BLaER1 (cell line): ENCODE results near the gene NUP62.

Experiments
- H3K27ac ChIP-seq: shearing (Covaris generic); formaldehyde crosslinking; 2 replicates; pipeline ENCODE4 v1.8.1; 2022
- H3K27me3 ChIP-seq: shearing (Covaris generic); formaldehyde crosslinking; 2 replicates; pipeline ENCODE4 v1.8.1; 2022
- H3K36me3 ChIP-seq: shearing (Covaris generic); formaldehyde crosslinking; 2 replicates; pipeline ENCODE4 v1.8.1; 2022
- H3K4me1 ChIP-seq: shearing (Covaris generic); formaldehyde crosslinking; 2 replicates; pipeline ENCODE4 v1.8.1; 2022
- H3K4me2 ChIP-seq: shearing (Covaris generic); formaldehyde crosslinking; 2 replicates; pipeline ENCODE4 v1.8.1; 2022
- H3K4me3 ChIP-seq: shearing (Covaris generic); formaldehyde crosslinking; 2 replicates; pipeline ENCODE4 v1.8.1; 2022
- H3K9ac ChIP-seq: shearing (Covaris generic); formaldehyde crosslinking; 2 replicates; pipeline ENCODE4 v1.8.1; 2022
- H3K9me3 ChIP-seq: shearing (Covaris generic); formaldehyde crosslinking; 2 replicates; pipeline ENCODE4 v1.8.1; 2022
- H4K20me1 ChIP-seq: shearing (Covaris generic); formaldehyde crosslinking; 2 replicates; pipeline ENCODE4 v1.8.1; 2022
- Cebpa-rat ChIP-seq: shearing (Covaris generic); IDR thresholded peaks from 2 replicates; pipeline ENCODE4 v1.8.1; 2022

The NUP62 gene

GRCh38 chr19:49918089-49918488, 11.2 kb downstream of the NUP62 start:
- no peaks in the 10 kb centered on the region for H3K27me3 ChIP-seq
- H3K9ac ChIP-seq = no peak overlapping the region
- H3K4me2 ChIP-seq = no peak overlapping the region
- H3K27ac ChIP-seq = no peak overlapping the region
- no peak overlapping the region for H3K4me3 ChIP-seq
- H4K20me1 ChIP-seq = peaks cover 99% of the 10 kb centered on the region
- H3K36me3 ChIP-seq = peaks cover 97% of the 10 kb centered on the region
- H3K9me3 ChIP-seq = no peaks in the 10 kb centered on the region
- no peak for TF ChIP-seq Cebpa-rat
- H3K4me1 ChIP-seq = peaks cover 55% of the 10 kb centered on the region

DNA sequence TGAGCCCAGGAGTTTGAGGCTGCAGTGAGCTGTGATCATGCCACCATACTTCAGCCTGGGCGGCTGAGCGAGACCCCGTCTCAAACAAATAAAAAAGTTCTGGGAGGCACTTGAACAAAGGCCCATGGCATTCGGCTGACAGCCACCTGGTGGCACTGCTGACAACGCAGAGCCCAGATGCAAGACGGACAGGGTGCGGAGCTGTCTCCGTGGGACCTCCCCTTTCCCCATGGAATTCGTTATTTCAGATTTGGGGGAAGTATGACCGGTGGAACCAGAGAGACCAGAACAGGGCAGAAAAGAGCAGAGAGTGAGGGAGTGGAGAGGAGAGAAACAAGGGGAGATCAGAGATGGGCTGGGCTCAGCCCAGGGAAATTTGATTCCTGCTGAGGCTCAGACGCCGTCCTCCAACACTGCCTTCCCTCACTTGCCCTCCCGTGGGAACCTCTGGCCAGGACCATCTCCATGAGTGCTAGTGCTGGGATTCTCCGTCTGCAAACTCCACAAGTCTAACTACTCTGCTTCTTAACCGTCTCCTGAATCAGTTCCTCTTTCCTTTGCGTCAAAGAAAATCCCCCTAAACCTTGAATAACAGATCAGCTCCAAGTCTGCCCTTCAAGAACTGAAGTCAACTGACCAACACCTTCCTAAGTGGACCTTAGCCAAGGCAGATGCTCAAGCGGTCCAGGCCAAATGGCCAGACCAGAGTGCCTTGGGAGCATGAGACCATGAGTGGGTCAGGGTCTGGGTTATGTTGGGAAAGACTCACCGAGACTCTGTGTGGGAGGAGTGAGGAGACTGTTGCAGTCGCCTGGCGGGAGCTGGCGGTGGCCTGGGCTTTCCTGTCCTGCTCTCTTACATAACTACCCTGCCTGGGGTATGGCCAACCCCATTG, 12.2 kb downstream of the NUP62 start:
- no peaks in the 10 kb centered on the region for H3K9me3 ChIP-seq
- peaks cover 99% of the 10 kb centered on the region for H4K20me1 ChIP-seq
- H3K27me3 ChIP-seq = no peaks in the 10 kb centered on the region
- 0 out of 2 replicates have a peak overlapping the region, but pooled peaks have one; percentile 7 for H3K27ac ChIP-seq
- no peak overlapping the region for H3K4me3 ChIP-seq
- no peak for TF ChIP-seq Cebpa-rat
- no peak overlapping the region for H3K9ac ChIP-seq
- H3K36me3 ChIP-seq = peaks cover 97% of the 10 kb centered on the region
- H3K4me1 ChIP-seq = peaks cover 55% of the 10 kb centered on the region
- 0 out of 2 replicates have a peak overlapping the region, but pooled peaks have one; percentile 1 for H3K4me2 ChIP-seq

DNA sequence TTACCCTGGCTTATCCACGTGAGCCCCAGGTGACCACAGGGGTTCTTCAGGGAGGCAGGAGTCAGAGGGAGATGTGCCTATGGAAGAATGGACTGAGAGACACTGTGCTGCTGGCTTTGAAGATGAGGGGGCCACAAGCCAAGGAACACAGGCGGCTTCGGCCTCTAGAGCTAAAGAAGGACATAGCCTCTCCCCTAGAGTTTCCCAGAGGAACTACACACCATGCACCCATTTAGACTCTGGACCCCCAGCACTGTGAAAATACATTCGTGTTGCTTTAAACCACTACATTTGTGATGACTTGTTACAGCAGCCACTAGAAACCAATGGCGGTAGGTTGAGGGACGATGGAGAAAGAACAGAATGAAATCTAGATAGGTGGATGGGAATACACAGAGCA, 14.0 kb downstream of the NUP62 start:
- Histone ChIP-seq H4K20me1 (peaks cover 99% of the 10 kb centered on the region), H3K27ac (no peak overlapping the region), H3K36me3 (peaks cover 96% of the 10 kb centered on the region), H3K4me2 (no peak overlapping the region), H3K9ac (no peak overlapping the region), H3K9me3 (no peaks in the 10 kb centered on the region), H3K27me3 (no peaks in the 10 kb centered on the region), H3K4me1 (peaks cover 51% of the 10 kb centered on the region), H3K4me3 (no peak overlapping the region)
- TF ChIP-seq Cebpa-rat = no peak

DNA sequence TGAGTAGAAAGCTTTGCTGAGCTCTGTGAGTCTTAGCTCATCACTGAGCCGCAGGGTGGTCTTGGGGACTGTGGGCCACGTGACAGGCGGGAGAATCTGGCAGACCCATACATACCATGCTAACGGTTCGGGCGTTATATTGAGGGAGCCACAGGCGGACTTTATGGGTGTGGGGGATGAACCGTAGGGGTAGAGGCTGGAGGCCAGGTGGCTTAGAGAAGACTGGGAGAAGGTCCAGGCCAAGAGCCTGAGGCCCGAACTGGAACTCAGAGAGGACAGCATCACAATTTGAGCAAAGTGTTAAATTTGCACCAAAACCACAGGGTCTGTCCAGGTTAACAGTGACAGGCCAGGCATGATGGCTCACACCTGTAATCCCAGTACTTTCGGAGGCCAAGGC, 15.6 kb downstream of the NUP62 start:
- H3K27ac ChIP-seq = no peak overlapping the region
- peaks cover 98% of the 10 kb centered on the region for H3K36me3 ChIP-seq
- H4K20me1 ChIP-seq = peaks cover 99% of the 10 kb centered on the region

DNA sequence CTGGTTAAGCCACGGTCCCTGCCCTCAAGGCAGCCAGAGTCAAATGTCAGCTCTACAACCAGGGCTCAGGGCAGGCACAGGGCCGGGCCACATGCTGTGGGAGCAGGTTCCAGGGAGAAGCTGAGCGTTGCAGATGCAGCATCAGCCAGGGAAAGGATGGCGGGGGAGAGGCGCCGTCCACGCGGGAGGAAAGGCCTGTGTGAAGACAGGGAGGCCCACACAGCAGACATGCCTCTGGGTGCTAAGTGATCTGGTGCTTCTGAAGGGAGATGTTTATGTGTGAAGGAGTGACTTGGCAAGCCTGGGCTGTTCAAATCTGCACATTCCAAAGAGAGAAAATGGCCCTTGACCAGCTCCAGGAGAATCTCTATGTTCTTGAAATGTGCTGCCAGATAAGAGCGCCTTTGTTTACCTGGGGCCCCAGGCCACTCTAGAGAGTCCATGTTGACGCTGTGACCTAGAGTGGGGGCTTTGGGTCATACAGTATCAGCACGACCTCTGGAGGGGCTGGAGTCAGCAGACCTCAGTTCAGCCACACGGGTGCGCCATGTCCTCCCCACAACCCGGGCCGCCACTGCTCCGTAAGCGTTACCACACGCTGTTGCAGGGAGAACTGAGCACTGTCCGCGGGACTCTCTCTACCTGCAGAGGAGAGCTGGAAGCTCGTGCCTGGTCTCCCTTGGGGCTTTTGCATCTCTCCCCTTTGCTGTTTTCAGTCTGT, 16.2 kb downstream of the NUP62 start:
- Histone ChIP-seq H3K27ac (no peak overlapping the region; the same call in 1 of the 2 replicates), H3K36me3 (peaks cover 99% of the 10 kb centered on the region), H3K27me3 (no peaks in the 10 kb centered on the region), H4K20me1 (peaks cover 100% of the 10 kb centered on the region), H3K9me3 (no peaks in the 10 kb centered on the region), H3K4me3 (no peak overlapping the region), H3K9ac (no peak overlapping the region), H3K4me2 (no peak overlapping the region), H3K4me1 (peaks cover 51% of the 10 kb centered on the region)
- TF ChIP-seq Cebpa-rat = no peak

More for the DNA sequence above, 15.6 kb downstream of the NUP62 start:
- H3K9ac ChIP-seq = no peak overlapping the region
- H3K4me2 ChIP-seq = no peak overlapping the region
- no peaks in the 10 kb centered on the region for H3K9me3 ChIP-seq
- H3K27me3 ChIP-seq = no peaks in the 10 kb centered on the region
- peaks cover 48% of the 10 kb centered on the region for H3K4me1 ChIP-seq
- no peak for TF ChIP-seq Cebpa-rat
- H3K4me3 ChIP-seq = no peak overlapping the region

DNA sequence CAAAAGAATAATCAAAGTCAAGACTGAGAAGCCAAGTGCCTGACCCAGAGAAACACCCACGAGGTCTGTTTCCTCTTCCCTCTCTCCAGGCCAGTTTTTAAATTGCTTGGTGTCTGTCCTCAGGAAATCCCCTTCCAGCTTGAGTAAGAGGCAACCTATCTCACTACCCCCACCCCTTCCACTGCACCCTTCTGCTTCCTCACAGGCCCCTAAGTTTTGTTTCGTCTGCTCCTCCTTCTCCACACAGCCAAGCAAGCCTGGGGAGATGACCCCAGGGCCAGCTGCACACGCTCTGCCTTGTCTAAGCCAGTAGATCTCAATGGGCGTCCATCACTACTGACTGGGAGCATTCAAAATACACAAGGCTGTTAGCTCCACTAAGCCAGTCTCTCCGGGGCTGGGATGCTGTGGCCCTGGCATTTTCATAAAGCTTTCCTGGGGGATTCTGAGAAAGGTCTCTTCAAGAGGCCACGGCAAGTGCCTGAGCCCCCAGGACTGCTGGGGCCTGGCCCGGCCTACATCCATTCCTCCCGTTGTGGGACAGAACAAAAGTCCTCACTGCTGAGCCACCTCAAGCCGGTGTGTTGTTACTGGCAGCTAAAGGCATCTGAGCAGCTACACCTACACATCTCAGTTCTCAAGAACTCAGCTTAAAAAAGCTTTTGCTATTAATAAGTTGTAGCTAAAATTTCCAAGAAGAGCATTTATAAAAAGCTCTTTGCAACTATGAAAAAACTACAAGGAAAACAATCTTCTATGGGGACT, 17.7 kb downstream of the NUP62 start:
- Histone ChIP-seq H3K27ac (peak overlapping the region; percentile 57; the same call in 1 of the 2 replicates), H4K20me1 (peaks cover 100% of the 10 kb centered on the region), H3K4me3 (no peak overlapping the region), H3K36me3 (peaks cover 99% of the 10 kb centered on the region), H3K4me2 (peak overlapping the region; percentile 35; the same call in 1 of the 2 replicates), H3K9ac (peak overlapping the region; percentile 17; the same call in 1 of the 2 replicates), H3K27me3 (no peaks in the 10 kb centered on the region), H3K9me3 (no peaks in the 10 kb centered on the region), H3K4me1 (peaks cover 57% of the 10 kb centered on the region)
- no peak for TF ChIP-seq Cebpa-rat

- Histone ChIP-seq H3K4me2 (no peak overlapping the region), H3K9me3 (no peaks in the 10 kb centered on the region), H3K9ac (0 out of 2 replicates have a peak overlapping the region, but pooled peaks have one; percentile 19), H3K4me1 (peaks cover 70% of the 10 kb centered on the region), H3K4me3 (no peak overlapping the region), H3K36me3 (peaks cover 97% of the 10 kb centered on the region), H3K27me3 (no peaks in the 10 kb centered on the region), H4K20me1 (peaks cover 100% of the 10 kb centered on the region), H3K27ac (no peak overlapping the region; the same call in 1 of the 2 replicates)
- TF ChIP-seq Cebpa-rat = no peak
These were observed 19.1 kb downstream of the NUP62 start for GRCh38 chr19:49910179-49910578.

- peaks cover 83% of the 10 kb centered on the region for H3K36me3 ChIP-seq
- no peaks in the 10 kb centered on the region for H3K9me3 ChIP-seq
- no peak overlapping the region for H3K9ac ChIP-seq
- peak overlapping the region; percentile 26 for H3K4me2 ChIP-seq
- no peaks in the 10 kb centered on the region for H3K27me3 ChIP-seq
- H3K27ac ChIP-seq = no peak overlapping the region
- no peak for TF ChIP-seq Cebpa-rat
- H3K4me3 ChIP-seq = no peak overlapping the region
- H4K20me1 ChIP-seq = peaks cover 94% of the 10 kb centered on the region
- H3K4me1 ChIP-seq = peaks cover 85% of the 10 kb centered on the region
These were observed 20.6 kb downstream of the NUP62 start for GRCh38 chr19:49908480-49909420.
